CD8-positive, alpha-beta memory T cell (primary cell): ENCODE results near the gene SPACA7. TPM values are rescaled to one million over a fixed set of nuclear protein-coding genes. Genes with fewer than 3 reads are reported as not detected.

Experiments used
- CTCF ChIA-PET: fragments of 350-600 bp; sonication (Branson Sonifier 250); formaldehyde crosslinking; loops from one replicate; lab custom pipeline; 2021; ENCODE audit warnings: antibody characterized with exemption; lab: Charles Lee
- POLR2A ChIA-PET: fragments of 350-600 bp; sonication (Branson Sonifier 250); formaldehyde crosslinking; loops from one replicate; lab custom pipeline; 2021; ENCODE audit warnings: antibody characterized with exemption; lab: Charles Lee
- DNase-seq, 5 donors: peaks; one replicate each; pipeline versions ENCODE4 v3.0.0 to v3.0.0-alpha.2; 2020 to 2022; ENCODE audit warnings: mixed read lengths in 1 of 5
- H3K27ac ChIP-seq: one replicate; pipeline ENCODE4 v1.7.0; 2013; ENCODE audit warnings: low read depth, mild to moderate bottlenecking, low read length, moderate library complexity
- H3K27me3 ChIP-seq: 2 replicates; pipeline ENCODE4 v1.7.0; 2013; ENCODE audit warnings: low read length, mild to moderate bottlenecking; ENCODE audit not compliant: insufficient read depth, poor library complexity, severe bottlenecking
- H3K36me3 ChIP-seq: 2 replicates; pipeline ENCODE4 v1.7.0; 2013; ENCODE audit warnings: mild to moderate bottlenecking, low read length, moderate library complexity; ENCODE audit not compliant: insufficient read depth
- H3K4me1 ChIP-seq: 2 replicates; pipeline ENCODE4 v1.7.0; 2013; ENCODE audit warnings: mild to moderate bottlenecking, low read length, moderate library complexity; ENCODE audit not compliant: insufficient read depth
- H3K4me3 ChIP-seq: 2 replicates; pipeline ENCODE4 v1.7.0; 2013; ENCODE audit warnings: mild to moderate bottlenecking, low read length
- H3K9me3 ChIP-seq: 2 replicates; pipeline ENCODE4 v1.7.0; 2013; ENCODE audit warnings: mild to moderate bottlenecking, low read length
- H3K27ac Mint-ChIP-seq, 8 donors: one replicate each; pipeline ENCODE4 v1.8.0; 2020 to 2021; ENCODE audit warnings: mixed read lengths in 8 of 8, mild to moderate bottlenecking in 6 of 8, inconsistent platforms in 3 of 8, moderate library complexity in 3 of 8
- H3K27me3 Mint-ChIP-seq, 2 donors: one replicate each; pipeline ENCODE4 v1.8.0; 2020 to 2021; ENCODE audit warnings: mixed read lengths in 2 of 2, mild to moderate bottlenecking in 1 of 2, moderate library complexity in 1 of 2
- H3K36me3 Mint-ChIP-seq, 3 donors: one replicate each; pipeline ENCODE4 v1.8.0; 2020 to 2021; ENCODE audit warnings: mixed read lengths in 3 of 3, inconsistent platforms in 1 of 3, mild to moderate bottlenecking in 1 of 3
- H3K4me1 Mint-ChIP-seq, 3 donors: one replicate each; pipeline ENCODE4 v1.8.0; 2020 to 2021; ENCODE audit warnings: mixed read lengths in 3 of 3, inconsistent platforms in 1 of 3, mild to moderate bottlenecking in 1 of 3
- H3K4me3 Mint-ChIP-seq, 7 donors: one replicate each; pipeline ENCODE4 v1.8.0; 2020 to 2021; ENCODE audit warnings: mixed read lengths in 7 of 7, mild to moderate bottlenecking in 6 of 7, moderate library complexity in 4 of 7, inconsistent platforms in 2 of 7
- H3K9me3 Mint-ChIP-seq, 5 donors: one replicate each; pipeline ENCODE4 v1.8.0; 2020 to 2022; ENCODE audit warnings: mixed read lengths in 5 of 5, mild to moderate bottlenecking in 3 of 5, moderate library complexity in 2 of 5, inconsistent platforms in 1 of 5
- polyA plus RNA-seq: library from polyadenylated mRNA; unstranded; fragments of 300-500 nt; fragmentation: Illumina TruSeq; gene quantifications from one replicate; pipeline ENCODE4 v1.2.3, GENCODE V29; 2021
- total RNA-seq, 2 experiments: library from RNA; stranded (reverse); gene quantifications; one replicate each; pipeline ENCODE4 v1.2.3, GENCODE V29; 2021

Gene SPACA7
- total and polyA plus RNA-seq, 3 experiments from 2014 or later, result not detected

DNA sequence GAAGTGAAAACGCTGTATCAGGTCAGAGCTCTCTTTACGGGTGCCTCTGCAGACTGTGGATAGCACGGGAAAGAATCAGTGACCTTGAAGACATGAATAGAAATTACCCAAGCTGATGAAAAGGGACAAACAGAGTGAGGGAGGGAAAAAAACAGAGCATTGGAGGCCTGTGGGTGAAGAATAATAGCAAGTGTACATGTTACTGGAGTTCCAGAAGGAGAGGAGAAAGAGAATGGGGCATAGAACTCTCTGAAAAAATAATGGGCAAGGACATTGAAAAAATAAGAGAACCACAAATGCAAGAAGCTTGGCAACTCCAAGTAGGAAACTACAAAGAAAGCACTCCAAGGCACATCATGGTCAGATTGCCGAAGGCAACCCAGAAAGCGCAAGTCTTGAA, 86.3 kb downstream of the SPACA7 start:
- Mint-ChIP-seq H3K4me3 (no peak overlapping the region), H3K9me3 (peaks cover 0 to 16% (median 13%) of the 10 kb centered on the region in 5 donors), H3K27ac (no peak overlapping the region), H3K27me3 (peaks cover 4 to 13% of the 10 kb centered on the region in 2 donors), H3K36me3 (peaks cover 0 to 8% (median 0%) of the 10 kb centered on the region in 3 donors), H3K4me1 (no peaks in the 10 kb centered on the region)
- no peak overlapping the region for H3K27ac ChIP-seq
- ChIA-PET CTCF (no interaction called here), POLR2A (no interaction called here)
- H3K4me3 ChIP-seq, result no peak overlapping the region
- DNase-seq, result no peak
- no peaks in the 10 kb centered on the region for H3K9me3 ChIP-seq
- no peaks in the 10 kb centered on the region for H3K36me3 ChIP-seq
- H3K4me1 ChIP-seq, result no peaks in the 10 kb centered on the region
- no peaks in the 10 kb centered on the region for H3K27me3 ChIP-seq

DNA sequence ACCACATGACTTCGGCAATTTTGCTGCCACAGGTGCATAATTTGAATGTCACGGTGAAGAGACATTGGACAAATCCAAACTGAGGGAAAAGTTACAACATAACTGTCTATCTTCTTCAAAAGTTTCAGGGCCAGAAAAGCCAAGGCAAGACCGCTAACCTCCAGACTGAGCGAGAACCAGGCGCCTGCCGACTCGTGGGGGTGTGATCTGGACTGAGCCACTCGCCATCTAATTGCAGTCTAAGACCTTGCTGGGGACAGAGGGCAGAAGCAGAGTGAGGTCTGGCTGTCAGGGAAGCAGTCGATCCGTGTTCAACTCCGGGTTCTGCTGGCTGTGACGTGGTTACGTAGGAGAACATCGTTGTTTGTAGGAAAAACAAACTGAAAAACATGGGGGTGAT, 88.6 kb downstream of the SPACA7 start:
- no peak overlapping the region for H3K4me3 ChIP-seq
- H3K36me3 ChIP-seq, result no peaks in the 10 kb centered on the region
- peaks cover 4 to 12% of the 10 kb centered on the region in 2 donors for H3K27me3 Mint-ChIP-seq
- CTCF ChIA-PET, result no interaction called here
- H3K27ac Mint-ChIP-seq, result peak overlapping the region in 1 of 8 donors; percentile 40
- peaks cover 0 to 8% (median 0%) of the 10 kb centered on the region in 3 donors for H3K36me3 Mint-ChIP-seq
- H3K4me1 Mint-ChIP-seq, result no peaks in the 10 kb centered on the region
- H3K9me3 Mint-ChIP-seq, result peaks cover 0 to 10% (median 6%) of the 10 kb centered on the region in 5 donors
- POLR2A ChIA-PET, result no interaction called here
- no peak for DNase-seq
- H3K27ac ChIP-seq, result no peak overlapping the region
- no peaks in the 10 kb centered on the region for H3K9me3 ChIP-seq
- no peak overlapping the region for H3K4me3 Mint-ChIP-seq
- H3K4me1 ChIP-seq, result no peaks in the 10 kb centered on the region
- H3K27me3 ChIP-seq, result no peaks in the 10 kb centered on the region

DNA sequence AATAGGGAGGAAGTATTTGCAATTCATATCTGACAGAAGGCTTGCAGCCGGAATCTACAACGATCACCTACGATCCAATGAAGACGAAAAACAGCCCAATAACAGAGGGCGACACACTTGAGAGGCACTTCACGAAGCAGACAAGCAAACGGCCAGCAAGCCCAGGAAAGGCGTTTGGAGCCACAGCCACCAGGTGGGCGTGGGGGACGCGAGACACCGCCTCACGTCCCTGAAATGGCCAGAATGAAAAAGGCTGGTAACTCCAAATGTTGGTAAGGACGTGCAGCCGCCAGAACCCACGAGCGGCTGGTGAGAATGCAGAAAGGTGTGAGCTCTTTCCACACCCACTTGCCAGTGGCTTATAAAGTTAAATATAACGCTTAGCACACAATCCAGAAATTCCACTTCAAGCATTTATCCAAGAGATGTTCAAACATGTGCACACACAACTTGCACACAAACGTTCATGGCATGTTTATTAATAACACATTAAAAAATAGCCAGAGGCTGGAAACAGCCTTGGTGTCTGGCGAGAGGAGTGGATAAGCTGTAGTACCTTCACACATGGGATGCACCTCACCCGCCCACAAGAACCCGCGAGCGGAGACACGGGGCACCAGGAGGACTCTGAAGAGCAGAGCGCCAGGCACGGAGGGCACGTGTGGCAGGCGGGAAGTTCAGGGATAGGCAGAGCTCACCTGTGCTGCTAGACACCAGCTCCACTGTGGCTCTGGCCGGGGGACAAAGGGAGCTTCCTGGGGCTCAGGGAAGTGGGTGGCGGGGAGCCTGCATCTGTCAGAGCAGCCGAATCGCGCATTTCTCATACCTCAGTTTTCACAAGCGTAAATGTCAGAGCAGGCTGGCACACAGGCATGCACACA, 89.3 kb downstream of the SPACA7 start:
- H3K9me3 Mint-ChIP-seq, result peaks cover 0 to 10% (median 6%) of the 10 kb centered on the region in 5 donors
- no peak overlapping the region for H3K4me3 Mint-ChIP-seq
- Histone ChIP-seq H3K27ac (no peak overlapping the region), H3K9me3 (no peaks in the 10 kb centered on the region), H3K4me1 (no peaks in the 10 kb centered on the region), H3K27me3 (no peaks in the 10 kb centered on the region), H3K4me3 (no peak overlapping the region), H3K36me3 (no peaks in the 10 kb centered on the region)
- peaks cover 0 to 8% (median 0%) of the 10 kb centered on the region in 3 donors for H3K36me3 Mint-ChIP-seq
- H3K27me3 Mint-ChIP-seq, result peaks cover 4 to 8% of the 10 kb centered on the region in 2 donors
- DNase-seq, result no peak
- ChIA-PET CTCF (no interaction called here), POLR2A (no interaction called here)
- H3K4me1 Mint-ChIP-seq, result no peaks in the 10 kb centered on the region
- H3K27ac Mint-ChIP-seq, result no peak overlapping the region

DNA sequence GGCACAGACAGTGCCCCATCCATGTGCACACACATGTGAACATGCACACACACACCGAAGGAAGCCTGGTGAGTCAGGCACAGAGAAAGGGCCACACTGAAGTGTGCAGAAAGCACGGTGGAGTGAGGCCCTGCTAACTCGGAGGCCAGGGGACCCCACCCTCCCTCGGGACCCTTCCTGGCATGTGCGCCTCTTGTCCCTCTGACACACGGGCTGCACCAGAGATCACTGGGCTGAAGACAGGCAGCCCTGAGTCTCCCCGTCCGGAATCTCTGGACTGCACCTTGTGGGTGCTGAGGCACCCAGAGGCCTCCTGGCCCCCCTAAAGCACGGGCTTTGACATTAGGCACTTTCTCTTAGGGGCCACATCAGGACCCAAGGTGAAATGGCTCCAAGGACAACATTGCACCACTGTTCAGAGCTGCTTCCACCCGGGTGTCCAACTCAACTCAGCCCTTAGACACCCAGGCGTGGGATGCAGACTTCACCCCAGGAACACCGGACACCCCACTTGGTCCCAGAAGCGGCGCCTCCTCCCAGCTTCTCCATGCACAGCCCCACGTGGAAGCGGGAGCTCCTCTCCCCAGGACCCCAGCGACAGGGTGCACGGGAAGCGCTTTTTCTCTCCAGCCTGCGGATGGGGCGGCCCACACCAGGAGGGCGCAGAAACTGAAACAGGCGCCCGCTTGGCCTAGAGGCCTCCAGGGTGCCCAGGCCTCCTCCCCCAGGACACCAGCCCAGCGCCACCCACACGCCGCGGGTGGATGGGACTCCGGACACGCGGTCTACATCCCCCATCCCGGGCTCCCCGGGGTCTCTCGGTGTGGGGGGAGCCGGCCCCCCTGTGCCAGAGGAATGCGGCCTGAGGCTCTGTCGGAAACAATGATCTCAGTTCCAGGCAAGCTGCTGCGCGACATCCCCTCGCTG, 90.2 kb downstream of the SPACA7 start:
- no peak overlapping the region for H3K27ac Mint-ChIP-seq
- no peaks in the 10 kb centered on the region for H3K4me1 ChIP-seq
- no peak overlapping the region for H3K4me3 ChIP-seq
- POLR2A ChIA-PET, result no interaction called here
- no peak for DNase-seq
- CTCF ChIA-PET, result no interaction called here
- peaks cover 4 to 7% of the 10 kb centered on the region in 2 donors for H3K27me3 Mint-ChIP-seq
- H3K9me3 ChIP-seq, result no peaks in the 10 kb centered on the region
- H3K27ac ChIP-seq, result no peak overlapping the region
- peaks cover 0 to 10% (median 9%) of the 10 kb centered on the region in 5 donors for H3K9me3 Mint-ChIP-seq
- no peaks in the 10 kb centered on the region for H3K4me1 Mint-ChIP-seq
- H3K27me3 ChIP-seq, result no peaks in the 10 kb centered on the region
- no peak overlapping the region for H3K4me3 Mint-ChIP-seq
- H3K36me3 ChIP-seq, result no peaks in the 10 kb centered on the region
- peaks cover 0 to 15% (median 2%) of the 10 kb centered on the region in 3 donors for H3K36me3 Mint-ChIP-seq

DNA sequence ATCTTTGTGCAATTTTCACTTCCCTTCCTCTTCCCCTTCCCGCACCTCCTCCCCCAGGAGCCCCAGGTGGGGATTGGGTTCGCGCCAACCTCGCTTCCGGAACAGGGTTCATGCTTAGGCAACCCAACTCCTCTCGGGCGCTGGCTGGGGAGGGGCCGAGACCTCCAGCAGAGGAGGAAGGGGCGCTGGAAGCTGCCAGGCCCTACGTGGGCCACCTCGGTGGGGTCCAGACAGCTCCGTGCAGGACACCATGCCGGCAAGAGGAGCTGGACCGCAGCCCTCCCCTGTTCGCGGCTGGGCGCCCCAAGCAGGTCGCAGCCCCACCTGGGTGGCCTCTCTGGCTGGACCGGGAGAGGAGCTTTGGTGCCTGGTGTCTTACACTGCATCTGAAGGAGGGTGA, 91.1 kb downstream of the SPACA7 start:
- no peaks in the 10 kb centered on the region for H3K9me3 ChIP-seq
- ChIA-PET CTCF (no interaction called here), POLR2A (no interaction called here)
- H3K36me3 ChIP-seq, result no peaks in the 10 kb centered on the region
- H3K27me3 ChIP-seq, result no peaks in the 10 kb centered on the region
- Mint-ChIP-seq H3K27me3 (peaks cover 2% of the 10 kb centered on the region in 2 donors), H3K4me3 (no peak overlapping the region), H3K4me1 (no peaks in the 10 kb centered on the region), H3K27ac (no peak overlapping the region), H3K9me3 (peaks cover 4 to 9% (median 6%) of the 10 kb centered on the region in 5 donors), H3K36me3 (peaks cover 0 to 19% (median 2%) of the 10 kb centered on the region in 3 donors)
- H3K4me1 ChIP-seq, result no peaks in the 10 kb centered on the region
- no peak for DNase-seq
- H3K27ac ChIP-seq, result no peak overlapping the region
- H3K4me3 ChIP-seq, result no peak overlapping the region

DNA sequence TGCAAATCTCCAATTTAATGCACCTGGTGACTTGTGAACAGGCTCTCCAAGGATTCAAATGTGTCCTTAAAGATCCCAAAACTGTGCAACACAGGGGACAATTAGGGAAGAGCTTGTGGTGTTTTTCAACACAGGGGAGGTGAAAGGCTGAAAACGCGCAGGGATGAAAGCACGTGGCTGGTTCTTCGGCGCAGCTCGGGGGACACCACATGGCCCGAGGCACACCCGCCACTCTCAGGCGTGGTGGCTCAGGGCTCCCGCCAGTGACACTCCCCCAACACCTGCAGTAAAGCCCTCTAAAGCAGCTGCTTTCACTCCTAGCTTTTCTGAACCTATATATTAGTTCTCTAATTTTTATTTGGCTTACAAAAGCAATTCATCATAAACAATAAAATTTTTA, 91.9 kb downstream of the SPACA7 start:
- no peak overlapping the region for H3K4me3 ChIP-seq
- no peaks in the 10 kb centered on the region for H3K4me1 ChIP-seq
- POLR2A ChIA-PET, result no interaction called here
- Mint-ChIP-seq H3K27me3 (no peaks in the 10 kb centered on the region), H3K36me3 (peaks cover 0 to 22% (median 4%) of the 10 kb centered on the region in 3 donors), H3K4me3 (no peak overlapping the region), H3K9me3 (peaks cover 2 to 7% (median 4%) of the 10 kb centered on the region in 5 donors), H3K4me1 (no peaks in the 10 kb centered on the region), H3K27ac (no peak overlapping the region)
- H3K27me3 ChIP-seq, result no peaks in the 10 kb centered on the region
- H3K27ac ChIP-seq, result no peak overlapping the region
- H3K36me3 ChIP-seq, result no peaks in the 10 kb centered on the region
- H3K9me3 ChIP-seq, result no peaks in the 10 kb centered on the region
- no peak for DNase-seq
- CTCF ChIA-PET, result no interaction called here

DNA sequence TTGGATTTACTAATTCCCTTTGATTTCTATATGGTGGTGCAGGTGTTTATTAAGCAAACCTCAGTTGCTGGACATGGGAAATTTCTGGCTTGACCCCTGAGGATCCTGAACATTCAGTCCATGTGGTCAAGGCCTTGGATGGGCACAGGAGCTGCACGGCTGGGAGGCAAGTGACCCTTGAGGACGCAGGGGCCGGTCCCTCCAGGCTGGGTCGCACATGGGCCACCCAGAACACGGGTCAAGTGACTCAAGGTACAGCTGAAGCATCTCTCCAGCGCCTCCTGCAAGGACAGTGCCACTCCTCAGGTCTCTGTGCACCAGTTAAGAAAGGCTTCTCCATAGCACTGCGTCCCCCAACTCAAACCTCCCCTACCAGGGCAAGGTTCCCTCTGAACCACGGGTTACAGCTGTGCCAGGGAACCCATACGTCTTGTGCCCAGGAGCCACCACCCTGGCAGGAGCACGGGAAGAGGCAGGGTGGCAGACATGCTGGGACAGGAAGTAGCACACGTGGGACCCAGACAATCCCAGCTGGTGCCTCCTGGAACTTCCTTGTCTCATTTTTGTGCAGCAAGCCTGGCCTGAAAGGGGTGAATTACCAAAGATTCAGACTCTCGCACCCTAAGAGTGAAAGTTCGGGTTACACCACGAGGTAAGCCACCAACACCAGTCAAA, 93.1 kb downstream of the SPACA7 start:
- Mint-ChIP-seq H3K27me3 (no peaks in the 10 kb centered on the region), H3K36me3 (peaks cover 0 to 22% (median 4%) of the 10 kb centered on the region in 3 donors), H3K4me3 (no peak overlapping the region), H3K9me3 (peaks cover 2 to 7% (median 4%) of the 10 kb centered on the region in 5 donors), H3K27ac (no peak overlapping the region), H3K4me1 (no peaks in the 10 kb centered on the region)
- Histone ChIP-seq H3K4me3 (no peak overlapping the region), H3K36me3 (no peaks in the 10 kb centered on the region), H3K27ac (no peak overlapping the region), H3K9me3 (no peaks in the 10 kb centered on the region), H3K27me3 (no peaks in the 10 kb centered on the region), H3K4me1 (no peaks in the 10 kb centered on the region)
- POLR2A ChIA-PET, result no interaction called here
- no peak for DNase-seq
- CTCF ChIA-PET, result no interaction called here
